Fibroblast of lung (primary cell): ENCODE measurements around the gene PKD2L2.

Experiments used
- EZH2 ChIP-seq: IDR thresholded peaks from 2 replicates; pipeline ENCODE4 v1.5.1; 2012; ENCODE audit warnings: low read length, control low read depth, mild to moderate bottlenecking; ENCODE audit errors: missing control alignments
- TF ChIP-seq, protein P1 (sequence below), 2 donors: IDR thresholded peaks in 1 of 2; conservative IDR thresholded peaks in 1 of 2; 1 replicate in 1 of 2; 2 replicates in 1 of 2; pipeline ENCODE4 v1.5.1; 2011 to 2012; ENCODE audit warnings: low read length in 2 of 2, control low read depth in 1 of 2, inconsistent platforms in 1 of 2, low read depth in 1 of 2, mild to moderate bottlenecking in 1 of 2

DNA sequence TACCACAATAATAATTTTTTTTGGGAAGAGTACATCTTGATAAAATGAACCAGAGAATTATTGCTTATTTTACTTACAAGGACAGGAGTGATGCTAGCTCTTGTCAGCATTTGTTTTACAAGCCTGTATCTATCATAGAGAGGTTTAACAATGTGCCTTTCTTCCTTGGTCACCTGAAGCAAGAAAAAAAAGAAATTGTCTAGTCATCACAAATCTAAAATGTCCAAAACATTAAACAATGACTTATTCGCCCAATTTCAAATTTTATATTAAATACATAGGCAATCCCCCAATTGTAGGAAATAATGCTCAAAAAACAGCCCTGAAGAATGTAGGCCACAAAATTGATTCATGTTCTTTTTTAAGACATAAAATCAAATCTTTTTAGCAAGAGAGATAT lies 56.6 kb downstream of the PKD2L2 start:
- TF ChIP-seq, protein P1, sequence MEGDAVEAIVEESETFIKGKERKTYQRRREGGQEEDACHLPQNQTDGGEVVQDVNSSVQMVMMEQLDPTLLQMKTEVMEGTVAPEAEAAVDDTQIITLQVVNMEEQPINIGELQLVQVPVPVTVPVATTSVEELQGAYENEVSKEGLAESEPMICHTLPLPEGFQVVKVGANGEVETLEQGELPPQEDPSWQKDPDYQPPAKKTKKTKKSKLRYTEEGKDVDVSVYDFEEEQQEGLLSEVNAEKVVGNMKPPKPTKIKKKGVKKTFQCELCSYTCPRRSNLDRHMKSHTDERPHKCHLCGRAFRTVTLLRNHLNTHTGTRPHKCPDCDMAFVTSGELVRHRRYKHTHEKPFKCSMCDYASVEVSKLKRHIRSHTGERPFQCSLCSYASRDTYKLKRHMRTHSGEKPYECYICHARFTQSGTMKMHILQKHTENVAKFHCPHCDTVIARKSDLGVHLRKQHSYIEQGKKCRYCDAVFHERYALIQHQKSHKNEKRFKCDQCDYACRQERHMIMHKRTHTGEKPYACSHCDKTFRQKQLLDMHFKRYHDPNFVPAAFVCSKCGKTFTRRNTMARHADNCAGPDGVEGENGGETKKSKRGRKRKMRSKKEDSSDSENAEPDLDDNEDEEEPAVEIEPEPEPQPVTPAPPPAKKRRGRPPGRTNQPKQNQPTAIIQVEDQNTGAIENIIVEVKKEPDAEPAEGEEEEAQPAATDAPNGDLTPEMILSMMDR (conservative IDR thresholded peaks at IDR 0.05 in 1 of 2, IDR thresholded peaks at IDR 0.05 in 1 of 2; ENCODE audit: low read depth in 1 of 2, low read length in 2 of 2): no peak
- no peak for TF ChIP-seq EZH2
